Activated T-helper 1 cell treated with anti-CD3 and anti-CD28 coated beads, Interleukin-12 subunit alpha, Interleukin-12 subunit beta, Interleukin-2, Interleukin-4 antibody, amounts not matched to agents 30 ng/mL and 10 ng/mL and 1 ng/mL, durations not matched to agents 14 hours and 24 hours and 36 hours (primary cell): ENCODE data around the gene MFAP3L. TPM values are rescaled to one million over a fixed set of nuclear protein-coding genes. Genes with fewer than 3 reads are reported as not detected.
A peak's percentile ranks its signal among the peaks of the same experiment; 100 is the strongest.
"Not testable (repeated sequence)": the region's sequence is repeated elsewhere in the genome, so short reads cannot be mapped to it uniquely, and the experiment has no call there.

ENCODE experiments used
- DNase-seq: peaks from one replicate; pipeline ENCODE4 v3.0.0; 2021; ENCODE audit warnings: low spot score
- H3K27ac Mint-ChIP-seq: one replicate; pipeline ENCODE4 v1.8.0; 2021; ENCODE audit warnings: mild to moderate bottlenecking, mixed read lengths
- H3K27me3 Mint-ChIP-seq: one replicate; pipeline ENCODE4 v1.8.0; 2022; ENCODE audit warnings: mild to moderate bottlenecking, moderate library complexity, mixed read lengths; ENCODE audit not compliant: insufficient read depth
- H3K36me3 Mint-ChIP-seq: one replicate; pipeline ENCODE4 v1.8.0; 2021; ENCODE audit warnings: low read depth, mixed read lengths
- H3K4me1 Mint-ChIP-seq: one replicate; pipeline ENCODE4 v1.8.0; 2021; ENCODE audit warnings: low read depth, mixed read lengths
- H3K4me3 Mint-ChIP-seq: one replicate; pipeline ENCODE4 v1.8.0; 2021; ENCODE audit warnings: mild to moderate bottlenecking, moderate library complexity, mixed read lengths
- H3K9me3 Mint-ChIP-seq: one replicate; pipeline ENCODE4 v1.8.0; 2021; ENCODE audit warnings: mixed read lengths
- intact Hi-C: fragments of 100-400 bp; cut with micrococcal nuclease; formaldehyde crosslinking; loops from one replicate; pipeline ENCODE4 v1.15.1; 2024
- total RNA-seq: library from RNA; stranded (reverse); gene quantifications from 2 replicates; pipeline ENCODE4 v1.2.3, GENCODE V29; 2022

The MFAP3L gene
- total RNA-seq: 0.47 TPM in 2 replicates

DNA sequence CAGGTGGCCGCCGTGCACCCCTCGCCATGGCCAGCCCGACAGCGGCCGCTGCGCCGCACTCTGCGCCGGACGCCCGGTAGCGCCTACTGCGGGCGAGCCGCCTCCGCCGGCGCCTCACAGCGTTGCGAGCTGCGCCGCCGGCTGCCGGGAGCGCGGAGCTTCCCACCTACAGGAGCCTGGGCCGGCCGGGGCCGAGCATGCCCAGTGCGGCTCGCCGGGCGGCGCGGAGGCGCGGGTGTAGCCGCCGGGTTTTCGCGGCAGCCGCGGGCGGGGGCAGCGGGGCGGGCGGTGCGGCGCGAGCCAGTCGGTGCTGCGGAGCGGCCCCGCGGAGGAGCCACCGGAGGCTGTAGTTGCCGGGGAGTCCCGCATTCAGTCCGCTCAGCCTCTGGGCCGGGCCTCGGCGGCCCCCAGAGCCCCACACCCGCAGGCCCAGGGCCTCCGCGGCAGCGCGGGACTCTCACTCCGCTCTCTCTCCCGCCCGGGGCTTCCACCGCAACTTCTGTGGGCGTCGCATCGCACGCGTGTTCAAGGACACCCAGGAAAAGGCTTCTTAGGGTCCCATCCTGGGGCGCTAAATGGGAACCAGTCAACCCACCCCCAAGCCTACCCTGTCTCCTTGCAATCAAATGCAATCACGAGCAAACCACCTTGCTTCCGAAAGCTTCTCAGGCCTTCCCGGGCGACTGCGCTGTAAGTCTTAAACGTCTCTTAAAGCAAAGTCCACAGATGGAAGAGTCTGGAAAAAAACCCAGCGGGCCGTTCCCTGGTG is at the start of gene MFAP3L:
TSS of gene MFAP3L (minus strand) at position 143 of the 769 bp plus-strand sequence. CDS start 20,518 bp downstream, outside the sequence.
- peak; percentile 83 for DNase-seq
- Mint-ChIP-seq H3K36me3 (no peaks in the 10 kb centered on the region), H3K27me3 (peaks cover 53% of the 10 kb centered on the region), H3K4me1 (peaks cover 8% of the 10 kb centered on the region), H3K27ac (peak within 1 kb of the TSS; percentile 85), H3K9me3 (peaks cover 8% of the 10 kb centered on the region), H3K4me3 (peak within 1 kb of the TSS; percentile 89)
- intact Hi-C loops: loop anchor here (1.0 kb wide), 6 partner anchors 39 to 1016 kb away; partner anchors contain the start of genes CBR4 and NEK1

DNA sequence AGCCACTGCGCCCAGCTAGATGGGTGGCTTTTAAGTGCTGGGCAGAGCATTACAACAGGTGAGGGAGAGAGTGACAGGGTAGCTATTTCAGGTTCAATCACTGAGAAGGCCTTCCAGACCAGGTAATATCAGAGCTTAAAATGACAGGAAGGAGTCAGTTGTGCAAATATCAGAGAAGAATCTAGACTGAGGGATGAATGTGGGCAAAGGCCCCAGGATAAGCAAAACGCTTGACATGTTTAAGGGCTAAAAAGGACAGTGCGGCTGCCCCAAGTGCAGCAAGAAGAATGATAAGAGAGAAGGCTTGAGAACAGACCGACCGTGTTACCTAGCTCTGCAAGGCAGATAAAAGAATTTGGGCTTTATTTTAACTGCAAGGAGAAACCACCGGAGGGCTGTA is 45.0 kb upstream of the MFAP3L start:
- Mint-ChIP-seq H3K36me3 (no peaks in the 10 kb centered on the region), H3K27me3 (peaks cover 2% of the 10 kb centered on the region), H3K4me3 (no peak overlapping the region), H3K27ac (no peak overlapping the region), H3K4me1 (no peaks in the 10 kb centered on the region), H3K9me3 (no peaks in the 10 kb centered on the region)
- intact Hi-C loops: no loop called here
- DNase-seq: no peak

DNA sequence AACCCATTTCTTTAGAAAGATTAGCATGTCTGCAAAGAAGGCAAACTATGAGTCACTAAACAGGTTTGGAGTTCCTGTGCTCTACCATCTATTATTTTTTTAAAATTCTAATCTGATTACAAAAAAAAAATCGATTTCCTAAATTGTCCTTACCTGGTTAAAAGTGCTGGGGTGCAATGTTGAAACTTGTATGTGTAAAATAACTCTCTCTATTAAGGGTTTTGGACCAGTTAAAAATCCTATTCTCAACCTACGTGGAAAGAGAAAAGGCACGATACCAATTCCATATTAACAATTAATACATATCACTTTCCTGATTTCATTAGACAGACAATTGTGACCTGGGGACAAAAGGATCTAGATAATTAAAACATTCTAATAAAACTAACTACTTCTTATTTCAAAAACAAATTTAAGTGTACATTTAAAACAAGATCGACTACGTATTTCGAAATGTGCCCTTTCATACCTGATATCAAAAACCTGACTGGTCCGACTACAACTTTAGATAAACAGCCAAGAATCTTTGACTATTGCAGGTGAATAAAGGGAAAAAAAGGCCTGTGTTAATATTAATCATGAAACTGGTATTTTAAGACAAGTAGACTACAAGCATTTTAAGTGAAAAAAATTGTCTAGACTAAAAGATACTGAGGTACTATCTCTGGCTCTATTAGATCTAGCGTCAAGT is 42.4 kb upstream of the MFAP3L start:
- Mint-ChIP-seq H3K9me3 (no peaks in the 10 kb centered on the region), H3K4me1 (no peaks in the 10 kb centered on the region), H3K4me3 (no peak overlapping the region), H3K27ac (no peak overlapping the region), H3K27me3 (peaks cover 2% of the 10 kb centered on the region), H3K36me3 (no peaks in the 10 kb centered on the region)
- no peak for DNase-seq
- intact Hi-C loops: no loop called here

DNA sequence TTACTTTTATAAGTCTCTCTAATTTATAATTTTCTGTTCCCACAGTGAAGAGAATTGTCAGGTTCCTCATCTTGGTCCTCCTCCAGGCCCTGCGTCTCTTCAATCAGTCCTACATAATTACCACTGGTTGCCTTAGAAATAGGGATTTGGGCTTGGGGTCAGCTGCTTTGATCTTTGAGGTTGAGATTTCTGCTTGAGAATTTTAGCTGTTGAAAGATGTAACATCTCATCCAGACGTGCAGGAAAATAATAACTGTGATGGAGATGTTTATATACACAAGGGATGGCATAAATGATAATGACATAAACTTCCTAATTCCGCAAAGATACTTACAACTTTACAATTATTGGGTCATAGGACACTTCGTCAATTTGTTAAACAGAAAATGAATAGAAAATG is 33.2 kb upstream of the MFAP3L start:
- intact Hi-C loops: no loop called here
- no peak overlapping the region for H3K27ac Mint-ChIP-seq
- peaks cover 5% of the 10 kb centered on the region for H3K27me3 Mint-ChIP-seq

DNA sequence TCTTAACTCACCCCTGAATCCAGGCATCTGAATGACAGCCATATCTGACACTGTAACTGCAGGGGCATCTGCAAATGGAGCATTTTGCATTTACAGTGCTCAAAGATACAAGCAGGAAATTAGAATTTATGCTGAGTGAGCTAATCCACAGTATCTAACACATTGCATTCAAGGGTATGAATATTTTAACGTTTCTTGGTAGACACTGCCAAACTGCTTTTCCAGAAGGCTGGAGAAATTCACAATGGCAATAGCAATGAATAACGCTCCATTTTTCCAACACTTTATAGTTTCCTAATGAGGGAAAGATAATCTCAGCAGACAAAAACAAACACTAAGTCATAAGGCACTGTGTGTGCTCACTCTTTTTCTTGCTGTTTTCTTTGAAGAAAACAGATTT is 32.6 kb upstream of the MFAP3L start:
- no peak for DNase-seq
- no peaks in the 10 kb centered on the region for H3K4me1 Mint-ChIP-seq
- no peaks in the 10 kb centered on the region for H3K36me3 Mint-ChIP-seq
- H3K27ac Mint-ChIP-seq: no peak overlapping the region
- no peaks in the 10 kb centered on the region for H3K9me3 Mint-ChIP-seq
- intact Hi-C loops: no loop called here
- no peak overlapping the region for H3K4me3 Mint-ChIP-seq
- peaks cover 5% of the 10 kb centered on the region for H3K27me3 Mint-ChIP-seq

More for the DNA sequence above, 33.2 kb upstream of the MFAP3L start:
- H3K9me3 Mint-ChIP-seq: no peaks in the 10 kb centered on the region
- no peaks in the 10 kb centered on the region for H3K4me1 Mint-ChIP-seq
- H3K36me3 Mint-ChIP-seq: no peaks in the 10 kb centered on the region
- no peak overlapping the region for H3K4me3 Mint-ChIP-seq
- no peak for DNase-seq

DNA sequence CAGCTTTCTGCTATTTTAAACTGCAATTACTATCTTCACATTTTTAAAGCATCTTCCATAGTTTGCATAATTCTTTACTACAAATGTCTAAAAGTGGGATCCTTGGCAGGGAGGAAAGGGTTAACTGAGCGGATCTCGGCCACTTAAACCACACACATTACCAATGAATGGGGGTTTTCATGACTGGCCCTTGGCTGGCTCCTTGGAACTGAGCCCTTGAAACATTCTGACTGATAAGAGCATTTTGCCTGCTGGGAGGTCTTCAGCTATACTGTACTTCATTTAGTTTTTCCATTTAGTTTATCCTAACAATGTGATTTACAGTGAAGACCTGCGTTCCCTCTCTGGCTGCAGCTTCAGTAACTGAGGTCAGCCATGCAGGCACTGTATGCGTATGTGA is 31.7 kb upstream of the MFAP3L start:
- Mint-ChIP-seq H3K9me3 (no peaks in the 10 kb centered on the region), H3K4me3 (no peak overlapping the region), H3K4me1 (no peaks in the 10 kb centered on the region), H3K36me3 (no peaks in the 10 kb centered on the region), H3K27ac (no peak overlapping the region), H3K27me3 (peaks cover 6% of the 10 kb centered on the region)
- no peak for DNase-seq
- intact Hi-C loops: no loop called here

DNA sequence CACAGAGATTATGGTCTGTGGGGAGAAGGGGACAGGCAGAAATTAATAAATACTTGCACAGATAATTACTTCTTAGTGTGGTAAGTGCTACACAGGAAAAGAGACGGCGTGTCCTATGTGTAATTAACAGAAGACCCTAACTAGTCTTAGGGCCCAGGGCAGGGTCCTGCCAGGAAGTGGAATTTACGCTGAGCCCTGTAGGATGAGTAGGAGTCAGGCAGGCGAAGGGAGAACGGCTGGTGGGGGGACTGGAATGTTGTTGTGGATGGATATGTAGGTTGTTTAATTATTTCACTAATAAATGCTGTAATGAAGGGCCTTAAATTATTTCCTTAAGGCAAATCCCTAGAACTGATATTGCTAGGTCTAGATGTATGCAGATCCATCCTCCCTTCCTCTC is 26.7 kb upstream of the MFAP3L start:
- Mint-ChIP-seq H3K27ac (no peak overlapping the region), H3K4me1 (no peaks in the 10 kb centered on the region), H3K36me3 (no peaks in the 10 kb centered on the region), H3K4me3 (no peak overlapping the region), H3K9me3 (no peaks in the 10 kb centered on the region), H3K27me3 (peaks cover 9% of the 10 kb centered on the region)
- intact Hi-C loops: no loop called here
- no peak for DNase-seq

DNA sequence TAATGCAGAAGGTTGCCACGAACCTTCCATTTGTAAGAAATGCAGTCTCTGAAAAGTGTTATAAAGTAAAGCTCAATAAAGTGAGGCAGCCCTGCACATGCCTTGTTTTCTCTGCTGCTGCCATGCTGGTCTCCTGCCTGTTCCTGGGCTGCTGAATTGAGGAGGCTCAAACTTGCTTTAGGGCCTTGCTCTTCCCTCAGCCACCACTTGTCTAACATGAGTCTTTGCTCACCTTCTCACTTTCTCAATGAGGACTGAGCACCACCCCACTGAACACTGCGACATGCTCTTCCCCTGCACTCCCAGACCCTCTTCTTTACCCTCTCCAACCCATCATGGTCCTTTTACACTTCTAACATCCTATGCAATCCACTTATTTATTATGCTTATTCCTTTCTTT is 25.2 kb upstream of the MFAP3L start:
- Mint-ChIP-seq H3K27ac (no peak overlapping the region), H3K9me3 (no peaks in the 10 kb centered on the region), H3K4me3 (no peak overlapping the region), H3K36me3 (no peaks in the 10 kb centered on the region), H3K27me3 (peaks cover 8% of the 10 kb centered on the region), H3K4me1 (no peaks in the 10 kb centered on the region)
- no peak for DNase-seq
- intact Hi-C loops: no loop called here

DNA sequence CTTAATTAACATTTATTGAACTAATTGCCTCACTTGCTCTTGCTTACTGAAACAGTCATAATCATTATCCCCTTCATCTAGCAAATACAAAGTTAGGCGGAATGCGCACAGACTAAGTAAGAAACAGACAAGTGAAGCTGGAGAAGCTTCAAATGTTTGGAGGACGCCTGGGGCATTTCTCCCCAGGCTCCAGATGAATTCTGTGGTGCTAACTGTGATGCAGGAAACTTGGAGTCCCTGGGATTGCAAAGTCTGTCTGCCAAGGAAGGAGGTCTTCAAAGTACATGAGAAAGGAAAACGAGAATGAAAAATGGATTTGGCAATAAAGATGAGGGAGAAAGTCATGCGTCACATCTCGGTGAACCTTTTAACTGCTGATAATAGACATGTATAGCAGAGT is 23.6 kb upstream of the MFAP3L start:
- Mint-ChIP-seq H3K36me3 (no peaks in the 10 kb centered on the region), H3K9me3 (no peaks in the 10 kb centered on the region), H3K4me1 (no peaks in the 10 kb centered on the region), H3K4me3 (no peak overlapping the region), H3K27ac (no peak overlapping the region), H3K27me3 (peaks cover 6% of the 10 kb centered on the region)
- intact Hi-C loops: no loop called here
- DNase-seq: no peak

DNA sequence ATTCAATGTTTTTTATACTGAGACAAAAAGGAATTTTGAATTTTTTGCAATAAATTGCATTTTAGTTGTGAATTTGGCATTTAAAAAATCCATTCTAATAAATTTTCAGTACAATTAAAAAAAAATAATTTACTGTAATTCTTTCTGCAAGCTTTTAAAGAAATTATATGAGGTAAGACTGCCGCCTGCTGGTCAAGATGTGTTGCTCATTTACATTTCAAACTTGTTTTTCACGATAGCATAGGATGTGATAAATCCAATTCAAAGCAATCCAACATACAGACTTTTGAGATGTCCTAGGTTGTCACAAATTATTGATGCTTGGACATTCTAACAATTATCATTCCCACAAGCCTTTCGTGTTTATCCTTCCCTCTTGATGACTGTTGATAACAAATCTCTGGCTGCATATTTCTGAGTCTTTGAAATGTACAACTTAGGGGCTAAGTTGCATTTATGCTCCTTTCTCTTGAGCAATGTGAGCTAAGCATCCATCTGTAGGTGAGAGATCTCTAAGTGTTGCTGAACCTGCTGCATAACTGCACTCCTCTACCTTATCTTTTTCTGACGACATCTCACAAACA is 21.7 kb upstream of the MFAP3L start:
- DNase-seq: no peak
- no peaks in the 10 kb centered on the region for H3K4me1 Mint-ChIP-seq
- intact Hi-C loops: loop anchor here (1.0 kb wide), 2 partner anchors 238 to 436 kb away; partner anchors contain the start of gene NEK1
- peaks cover 5% of the 10 kb centered on the region for H3K27me3 Mint-ChIP-seq
- no peak overlapping the region for H3K4me3 Mint-ChIP-seq
- no peak overlapping the region for H3K27ac Mint-ChIP-seq
- no peaks in the 10 kb centered on the region for H3K9me3 Mint-ChIP-seq
- no peaks in the 10 kb centered on the region for H3K36me3 Mint-ChIP-seq

DNA sequence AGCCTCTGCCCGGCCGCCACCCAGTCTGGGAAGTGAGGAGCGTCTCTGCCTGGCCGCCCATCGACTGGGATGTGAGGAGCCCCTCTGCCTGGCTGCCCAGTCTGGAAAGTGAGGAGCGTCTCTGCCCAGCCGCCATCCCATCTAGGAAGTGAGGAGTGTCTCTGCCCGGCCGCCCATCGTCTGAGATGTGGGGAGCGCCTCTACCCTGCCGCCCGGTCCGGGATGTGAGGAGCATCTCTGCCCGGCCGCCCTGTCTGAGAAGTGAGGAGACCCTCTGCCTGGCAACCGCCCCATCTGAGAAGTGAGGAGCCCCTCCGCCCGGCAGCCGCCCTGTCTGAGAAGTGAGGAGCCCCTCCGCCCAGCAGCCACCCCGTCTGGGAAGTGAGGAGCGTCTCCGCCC is 20.0 kb upstream of the MFAP3L start:
- H3K4me1 Mint-ChIP-seq, DNase-seq, H3K36me3 Mint-ChIP-seq, H3K27ac Mint-ChIP-seq, H3K27me3 Mint-ChIP-seq, H3K9me3 Mint-ChIP-seq, intact Hi-C loops, H3K4me3 Mint-ChIP-seq: not testable (repeated sequence)

DNA sequence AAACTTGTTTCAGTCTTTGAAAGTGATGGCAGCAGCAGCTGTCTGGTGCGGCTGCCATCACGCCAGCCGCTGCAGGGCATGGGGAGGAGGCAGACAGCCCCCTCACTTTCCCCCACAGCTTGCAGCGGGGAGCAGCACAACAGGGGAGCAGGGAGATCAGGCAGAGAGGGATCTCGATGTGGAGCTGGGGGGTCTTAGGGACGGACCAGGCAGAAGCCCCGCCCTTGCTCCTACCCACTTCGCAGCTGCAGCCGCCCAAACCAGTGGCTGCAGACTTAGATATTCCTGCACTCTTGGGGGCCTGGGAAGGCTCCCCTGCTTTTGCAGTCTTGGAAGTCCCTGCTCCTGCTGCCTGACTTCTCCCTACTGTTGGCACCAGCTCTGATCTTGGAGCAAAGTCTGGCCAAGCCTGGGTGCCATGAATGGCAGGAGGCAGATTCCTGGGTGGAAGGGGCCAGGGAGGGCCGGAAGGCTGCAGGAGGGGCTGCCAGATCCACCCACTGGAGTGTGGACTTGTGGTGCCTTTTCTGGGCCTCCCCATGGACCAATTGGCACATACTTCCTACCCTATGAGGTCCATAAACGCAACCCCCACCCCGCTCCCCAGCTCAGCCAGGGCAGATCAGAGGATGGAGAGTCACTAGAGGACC is 14.0 kb upstream of the MFAP3L start:
- Mint-ChIP-seq H3K4me3 (no peak overlapping the region), H3K27me3 (peaks cover 3% of the 10 kb centered on the region), H3K4me1 (no peaks in the 10 kb centered on the region), H3K9me3 (no peaks in the 10 kb centered on the region), H3K36me3 (no peaks in the 10 kb centered on the region), H3K27ac (no peak overlapping the region)
- DNase-seq: no peak
- intact Hi-C loops: no loop called here

DNA sequence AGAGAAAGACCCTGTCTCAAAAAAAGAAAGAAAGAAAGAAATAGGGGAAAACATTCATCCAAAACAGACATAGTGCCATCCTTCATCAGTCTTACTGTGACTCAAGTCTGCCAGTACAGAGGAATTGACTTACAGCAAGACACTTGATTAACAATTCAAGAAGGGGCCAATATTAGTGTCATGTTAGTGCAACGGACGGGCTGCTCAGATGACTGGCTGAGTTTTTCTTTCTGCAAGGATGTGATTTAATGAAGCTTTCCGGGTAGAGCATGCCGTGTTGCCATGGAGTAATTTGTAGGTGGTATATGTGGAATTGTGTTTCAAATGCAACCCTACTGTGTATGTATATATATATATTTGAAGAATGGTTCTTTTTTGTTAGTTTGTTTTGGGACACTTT is 12.6 kb upstream of the MFAP3L start:
- Mint-ChIP-seq H3K27me3 (peaks cover 3% of the 10 kb centered on the region), H3K4me3 (no peak overlapping the region), H3K4me1 (no peaks in the 10 kb centered on the region), H3K36me3 (no peaks in the 10 kb centered on the region), H3K27ac (no peak overlapping the region), H3K9me3 (no peaks in the 10 kb centered on the region)
- no peak for DNase-seq
- intact Hi-C loops: no loop called here
